SK-N-SH treated with all-trans-retinoic acid at 6 μM for 48 hours (cell line): ENCODE results near the gene SLC13A3.

ENCODE experiments used
- ATAC-seq: fragments of 200-7000 bp; cut with Tn5 transposase; 3 replicates; pipeline ENCODE4 v1.9.1; 2020; ENCODE audit warnings: mild to moderate bottlenecking, moderate library complexity
- ARNTL ChIP-seq: fragments of 450-650 bp; formaldehyde crosslinking; IDR thresholded peaks from 2 replicates; pipeline ENCODE4 v1.5.0; 2020; ENCODE audit warnings: low read depth, mild to moderate bottlenecking, moderate library complexity, borderline replicate concordance
- BACH2 ChIP-seq: fragments of 250-450 bp; sonication (Bioruptor Pico); IDR thresholded peaks from 2 replicates; pipeline ENCODE4 v1.9.0; 2021; ENCODE audit warnings: mild to moderate bottlenecking, borderline replicate concordance
- CSDC2 ChIP-seq: fragments of 250-450 bp; sonication (Bioruptor Pico); IDR thresholded peaks from 2 replicates; pipeline ENCODE4 v1.5.0; 2020; ENCODE audit warnings: mild to moderate bottlenecking, moderate library complexity
- ESRRG ChIP-seq: fragments of 250-450 bp; sonication (Bioruptor Pico); IDR thresholded peaks from 2 replicates; pipeline ENCODE4 v1.6.1; 2021; ENCODE audit warnings: mild to moderate bottlenecking
- GLIS3 ChIP-seq: fragments of 250-450 bp; sonication (Bioruptor Pico); IDR thresholded peaks from 2 replicates; pipeline ENCODE4 v1.5.0; 2020; ENCODE audit warnings: mild to moderate bottlenecking, moderate library complexity
- ISL1 ChIP-seq: fragments of 250-450 bp; sonication (Bioruptor Pico); IDR thresholded peaks from 2 replicates; pipeline ENCODE4 v2.1.2; 2022; ENCODE audit warnings: mild to moderate bottlenecking, moderate library complexity
- OSR1 ChIP-seq: fragments of 250-450 bp; sonication (Bioruptor Pico); IDR thresholded peaks from 2 replicates; pipeline ENCODE4 v1.8.0; 2022; ENCODE audit warnings: moderate library complexity, mild to moderate bottlenecking, inconsistent platforms
- PPARA ChIP-seq: fragments of 250-450 bp; sonication (Bioruptor Pico); IDR thresholded peaks from 2 replicates; pipeline ENCODE4 v1.5.0; 2020; ENCODE audit warnings: mild to moderate bottlenecking, borderline replicate concordance
- RARB ChIP-seq: fragments of 250-450 bp; sonication (Bioruptor Pico); IDR thresholded peaks from 2 replicates; pipeline ENCODE4 v1.8.0; 2021; ENCODE audit warnings: mild to moderate bottlenecking, moderate library complexity
- SNAI2 ChIP-seq: fragments of 250-450 bp; sonication (Bioruptor Pico); IDR thresholded peaks from 2 replicates; pipeline ENCODE4 v1.5.0; 2020; ENCODE audit warnings: mild to moderate bottlenecking, moderate library complexity
- TOX ChIP-seq: fragments of 250-450 bp; sonication (Bioruptor Pico); IDR thresholded peaks from 2 replicates; pipeline ENCODE4 v1.8.0; 2021; ENCODE audit warnings: mild to moderate bottlenecking, moderate library complexity, borderline replicate concordance
- ZC3H10 ChIP-seq: fragments of 250-450 bp; sonication (Bioruptor Pico); IDR thresholded peaks from 2 replicates; pipeline ENCODE4 v1.5.1; 2021; ENCODE audit warnings: mild to moderate bottlenecking, moderate library complexity
- ZFP3 ChIP-seq: fragments of 250-450 bp; sonication (Bioruptor Pico); IDR thresholded peaks from 2 replicates; pipeline ENCODE4 v1.5.0; 2020; ENCODE audit warnings: mild to moderate bottlenecking, moderate library complexity
- ZFP30 ChIP-seq: fragments of 450-650 bp; formaldehyde crosslinking; IDR thresholded peaks from 2 replicates; pipeline ENCODE4 v1.5.0; 2022; ENCODE audit warnings: mild to moderate bottlenecking, moderate library complexity
- ZNF565 ChIP-seq: fragments of 450-650 bp; formaldehyde crosslinking; conservative IDR thresholded peaks from 2 replicates; pipeline ENCODE4 v1.5.0; 2020; ENCODE audit warnings: low read depth, mild to moderate bottlenecking, moderate library complexity
- ZNF70 ChIP-seq: fragments of 450-650 bp; formaldehyde crosslinking; IDR thresholded peaks from 2 replicates; pipeline ENCODE4 v1.5.0; 2020; ENCODE audit warnings: mild to moderate bottlenecking, moderate library complexity
- ZNF8 ChIP-seq: fragments of 450-650 bp; formaldehyde crosslinking; IDR thresholded peaks from 2 replicates; pipeline ENCODE4 v1.5.0; 2020; ENCODE audit warnings: mild to moderate bottlenecking, moderate library complexity
- TF ChIP-seq, protein P1 (sequence below): fragments of 250-450 bp; sonication (Bioruptor Pico); IDR thresholded peaks from 2 replicates; pipeline ENCODE4 v1.8.0; 2021; ENCODE audit warnings: low read depth, mild to moderate bottlenecking, moderate library complexity, borderline replicate concordance
- TF ChIP-seq, protein P2 (sequence below): fragments of 250-450 bp; sonication (Bioruptor Pico); IDR thresholded peaks from 2 replicates; pipeline ENCODE4 v1.5.0; 2020; ENCODE audit warnings: mild to moderate bottlenecking, moderate library complexity
- TF ChIP-seq, protein P3 (sequence below): fragments of 250-450 bp; sonication (Bioruptor Pico); IDR thresholded peaks from 2 replicates; pipeline ENCODE4 v1.5.1; 2020; ENCODE audit warnings: low read depth, mild to moderate bottlenecking, moderate library complexity
- TF ChIP-seq, protein P4 (sequence below): fragments of 250-450 bp; sonication (Bioruptor Pico); IDR thresholded peaks from 2 replicates; pipeline ENCODE4 v1.5.1; 2021; ENCODE audit warnings: mild to moderate bottlenecking, moderate library complexity

SLC13A3 gene

DNA sequence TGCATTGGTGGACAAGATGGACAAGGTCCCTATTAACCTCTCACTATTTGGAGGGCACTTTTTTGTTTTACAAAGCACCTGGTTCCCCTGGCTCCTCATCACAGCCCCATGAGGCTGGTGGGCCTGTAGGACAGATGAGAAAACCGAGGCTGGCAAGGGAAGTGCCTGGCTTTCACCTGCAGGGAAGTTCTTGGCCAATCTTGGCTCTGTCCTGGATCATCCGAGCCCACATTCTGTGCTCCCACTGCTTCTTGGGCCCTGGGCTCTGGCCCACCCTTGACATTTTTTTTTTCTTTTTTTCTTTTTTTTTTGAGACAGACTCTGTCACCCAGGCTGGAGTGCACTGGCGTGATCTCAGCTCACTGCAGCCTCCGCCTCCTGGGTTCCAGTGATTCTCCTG is 14.7 kb downstream of the SLC13A3 start:
- ATAC-seq = no peak
- TF ChIP-seq, protein P1, sequence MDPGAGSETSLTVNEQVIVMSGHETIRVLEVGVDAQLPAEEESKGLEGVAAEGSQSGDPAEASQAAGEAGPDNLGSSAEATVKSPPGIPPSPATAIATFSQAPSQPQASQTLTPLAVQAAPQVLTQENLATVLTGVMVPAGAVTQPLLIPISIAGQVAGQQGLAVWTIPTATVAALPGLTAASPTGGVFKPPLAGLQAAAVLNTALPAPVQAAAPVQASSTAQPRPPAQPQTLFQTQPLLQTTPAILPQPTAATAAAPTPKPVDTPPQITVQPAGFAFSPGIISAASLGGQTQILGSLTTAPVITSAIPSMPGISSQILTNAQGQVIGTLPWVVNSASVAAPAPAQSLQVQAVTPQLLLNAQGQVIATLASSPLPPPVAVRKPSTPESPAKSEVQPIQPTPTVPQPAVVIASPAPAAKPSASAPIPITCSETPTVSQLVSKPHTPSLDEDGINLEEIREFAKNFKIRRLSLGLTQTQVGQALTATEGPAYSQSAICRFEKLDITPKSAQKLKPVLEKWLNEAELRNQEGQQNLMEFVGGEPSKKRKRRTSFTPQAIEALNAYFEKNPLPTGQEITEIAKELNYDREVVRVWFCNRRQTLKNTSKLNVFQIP (CRISPR knock-in tag) = no peak
- TF ChIP-seq ZNF565 (CRISPR knock-in tag) (no peak), ZNF8 (CRISPR knock-in tag) (no peak), TOX (CRISPR knock-in tag) (no peak), CSDC2 (no peak), SNAI2 (CRISPR knock-in tag) (no peak), PPARA (no peak), ESRRG (CRISPR knock-in tag) (no peak), ZC3H10 (CRISPR knock-in tag) (no peak), ISL1 (CRISPR knock-in tag) (no peak), GLIS3 (no peak), BACH2 (no peak)
- TF ChIP-seq, protein P2, sequence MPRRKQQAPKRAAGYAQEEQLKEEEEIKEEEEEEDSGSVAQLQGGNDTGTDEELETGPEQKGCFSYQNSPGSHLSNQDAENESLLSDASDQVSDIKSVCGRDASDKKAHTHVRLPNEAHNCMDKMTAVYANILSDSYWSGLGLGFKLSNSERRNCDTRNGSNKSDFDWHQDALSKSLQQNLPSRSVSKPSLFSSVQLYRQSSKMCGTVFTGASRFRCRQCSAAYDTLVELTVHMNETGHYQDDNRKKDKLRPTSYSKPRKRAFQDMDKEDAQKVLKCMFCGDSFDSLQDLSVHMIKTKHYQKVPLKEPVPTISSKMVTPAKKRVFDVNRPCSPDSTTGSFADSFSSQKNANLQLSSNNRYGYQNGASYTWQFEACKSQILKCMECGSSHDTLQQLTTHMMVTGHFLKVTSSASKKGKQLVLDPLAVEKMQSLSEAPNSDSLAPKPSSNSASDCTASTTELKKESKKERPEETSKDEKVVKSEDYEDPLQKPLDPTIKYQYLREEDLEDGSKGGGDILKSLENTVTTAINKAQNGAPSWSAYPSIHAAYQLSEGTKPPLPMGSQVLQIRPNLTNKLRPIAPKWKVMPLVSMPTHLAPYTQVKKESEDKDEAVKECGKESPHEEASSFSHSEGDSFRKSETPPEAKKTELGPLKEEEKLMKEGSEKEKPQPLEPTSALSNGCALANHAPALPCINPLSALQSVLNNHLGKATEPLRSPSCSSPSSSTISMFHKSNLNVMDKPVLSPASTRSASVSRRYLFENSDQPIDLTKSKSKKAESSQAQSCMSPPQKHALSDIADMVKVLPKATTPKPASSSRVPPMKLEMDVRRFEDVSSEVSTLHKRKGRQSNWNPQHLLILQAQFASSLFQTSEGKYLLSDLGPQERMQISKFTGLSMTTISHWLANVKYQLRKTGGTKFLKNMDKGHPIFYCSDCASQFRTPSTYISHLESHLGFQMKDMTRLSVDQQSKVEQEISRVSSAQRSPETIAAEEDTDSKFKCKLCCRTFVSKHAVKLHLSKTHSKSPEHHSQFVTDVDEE = no peak

DNA sequence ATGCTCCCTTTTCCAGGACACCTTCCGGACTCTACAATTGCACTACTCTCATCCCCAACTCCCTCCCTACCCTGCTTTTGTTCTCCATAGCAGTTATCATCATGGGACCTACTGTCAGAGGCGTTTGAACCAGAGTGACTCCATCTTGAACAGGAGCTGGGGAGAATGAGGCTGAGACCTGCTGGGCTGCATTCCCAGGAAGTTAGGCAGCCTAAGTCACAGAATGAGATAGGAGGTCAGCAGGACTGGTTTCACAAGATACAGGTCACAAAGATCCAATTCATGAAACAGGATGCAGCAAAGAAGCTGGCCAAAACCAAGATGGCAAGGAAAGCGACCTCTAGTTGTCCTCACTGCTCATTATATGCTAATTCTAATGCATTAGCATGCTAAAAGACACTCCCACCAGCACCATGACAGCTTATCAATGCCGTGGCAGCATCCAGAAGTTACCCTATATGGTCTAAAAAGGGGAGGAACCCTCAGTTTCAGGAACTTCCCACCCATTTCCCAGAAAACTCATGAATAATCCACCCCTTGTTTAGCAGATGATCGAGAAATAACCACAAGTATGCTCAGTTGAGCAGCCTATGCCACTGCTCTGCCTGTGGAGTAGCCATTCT is 15.6 kb downstream of the SLC13A3 start:
- ATAC-seq = no peak
- TF ChIP-seq, protein P3, sequence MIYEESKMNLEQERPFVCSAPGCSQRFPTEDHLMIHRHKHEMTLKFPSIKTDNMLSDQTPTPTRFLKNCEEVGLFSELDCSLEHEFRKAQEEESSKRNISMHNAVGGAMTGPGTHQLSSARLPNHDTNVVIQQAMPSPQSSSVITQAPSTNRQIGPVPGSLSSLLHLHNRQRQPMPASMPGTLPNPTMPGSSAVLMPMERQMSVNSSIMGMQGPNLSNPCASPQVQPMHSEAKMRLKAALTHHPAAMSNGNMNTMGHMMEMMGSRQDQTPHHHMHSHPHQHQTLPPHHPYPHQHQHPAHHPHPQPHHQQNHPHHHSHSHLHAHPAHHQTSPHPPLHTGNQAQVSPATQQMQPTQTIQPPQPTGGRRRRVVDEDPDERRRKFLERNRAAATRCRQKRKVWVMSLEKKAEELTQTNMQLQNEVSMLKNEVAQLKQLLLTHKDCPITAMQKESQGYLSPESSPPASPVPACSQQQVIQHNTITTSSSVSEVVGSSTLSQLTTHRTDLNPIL (CRISPR knock-in tag) = no peak
- TF ChIP-seq ZNF565 (CRISPR knock-in tag) (no peak), TOX (CRISPR knock-in tag) (no peak), OSR1 (no peak), ESRRG (CRISPR knock-in tag) (no peak), ZFP30 (CRISPR knock-in tag) (no peak), ZC3H10 (CRISPR knock-in tag) (no peak), ARNTL (CRISPR knock-in tag) (no peak), GLIS3 (no peak), ZFP3 (CRISPR knock-in tag) (no peak), ZNF8 (CRISPR knock-in tag) (no peak)
- TF ChIP-seq, protein P2 = no peak
- TF ChIP-seq, protein P4, sequence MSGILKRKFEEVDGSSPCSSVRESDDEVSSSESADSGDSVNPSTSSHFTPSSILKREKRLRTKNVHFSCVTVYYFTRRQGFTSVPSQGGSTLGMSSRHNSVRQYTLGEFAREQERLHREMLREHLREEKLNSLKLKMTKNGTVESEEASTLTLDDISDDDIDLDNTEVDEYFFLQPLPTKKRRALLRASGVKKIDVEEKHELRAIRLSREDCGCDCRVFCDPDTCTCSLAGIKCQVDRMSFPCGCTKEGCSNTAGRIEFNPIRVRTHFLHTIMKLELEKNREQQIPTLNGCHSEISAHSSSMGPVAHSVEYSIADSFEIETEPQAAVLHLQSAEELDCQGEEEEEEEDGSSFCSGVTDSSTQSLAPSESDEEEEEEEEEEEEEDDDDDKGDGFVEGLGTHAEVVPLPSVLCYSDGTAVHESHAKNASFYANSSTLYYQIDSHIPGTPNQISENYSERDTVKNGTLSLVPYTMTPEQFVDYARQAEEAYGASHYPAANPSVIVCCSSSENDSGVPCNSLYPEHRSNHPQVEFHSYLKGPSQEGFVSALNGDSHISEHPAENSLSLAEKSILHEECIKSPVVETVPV (CRISPR knock-in tag) = no peak

DNA sequence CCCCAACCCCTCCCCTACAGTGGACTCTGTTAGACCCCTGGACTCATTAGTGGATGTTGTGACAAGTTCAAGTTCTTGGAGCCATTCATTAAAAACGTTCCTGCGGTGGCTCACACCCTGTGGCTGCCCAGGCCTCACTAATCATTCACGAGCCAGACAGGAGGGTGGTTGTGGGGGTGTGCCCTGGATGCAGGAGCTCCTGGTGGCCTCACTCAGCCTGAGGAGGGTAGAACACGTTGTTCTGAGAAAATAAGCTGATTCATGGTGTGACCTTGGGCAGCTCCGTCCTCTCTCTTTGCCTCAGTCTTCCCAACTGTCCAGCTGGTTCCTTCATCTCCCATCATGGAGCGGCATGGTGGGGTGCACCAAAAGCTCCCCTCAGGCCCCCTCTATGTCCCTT is 16.7 kb downstream of the SLC13A3 start:
- TF ChIP-seq RARB (CRISPR knock-in tag) (no peak), ZNF70 (no peak), OSR1 (no peak)
- TF ChIP-seq, protein P2 = no peak
- no peak for ATAC-seq
